Endothelial cell of umbilical vein (primary cell): ENCODE results near the gene DMXL1. TPM values are rescaled to one million over a fixed set of nuclear protein-coding genes. Genes with fewer than 3 reads are reported as not detected.

Experiments used
- BruUV-seq: library from RNA; stranded (reverse); fragments of 400-500 nt; replicated peaks from 2 replicates; lab custom pipeline; 2021; lab: Mats Ljungman, UMichigan
- CTCF ChIA-PET: fragments of 300-600, 350-600 bp; sonication (Branson Sonifier 250); formaldehyde crosslinking; loops from one replicate; lab custom pipeline; 2021; ENCODE audit warnings: antibody characterized with exemption, inconsistent platforms; lab: Charles Lee
- POLR2A ChIA-PET: fragments of 300-600, 350-600 bp; sonication (Branson Sonifier 250); formaldehyde crosslinking; loops from one replicate; lab custom pipeline; 2021; ENCODE audit warnings: antibody characterized with exemption, inconsistent platforms; lab: Charles Lee
- DNase-seq: peaks from one replicate; pipeline ENCODE4 v3.0.0-alpha.2; 2011; ENCODE audit warnings: low read depth, low spot score
- FAIRE-seq: peaks from 2 replicates; lab custom pipeline; 2011; peaks lifted over from hg19 to GRCh38; lab: Jason Lieb, UNC
- H2AFZ ChIP-seq: 2 replicates; pipeline ENCODE4 v1.6.0; 2012; ENCODE audit warnings: low read depth, low read length, control low read depth, inconsistent platforms
- H3K27ac ChIP-seq: 2 replicates; pipeline ENCODE4 v1.5.1; 2011; ENCODE audit warnings: low read depth, mild to moderate bottlenecking, control low read depth, low read length, moderate library complexity; ENCODE audit not compliant: insufficient read depth
- H3K27me3 ChIP-seq, 2 experiments: 2 replicates each; pipeline versions ENCODE4 v1.6.0 to v1.6.1; 2011; ENCODE audit warnings: low read length in 2 of 2, mixed read lengths in 1 of 2; ENCODE audit not compliant: control insufficient read depth in 2 of 2, insufficient read depth in 2 of 2
- H3K36me3 ChIP-seq, 2 experiments: 2 replicates in 1 of 2; 3 replicates in 1 of 2; pipeline ENCODE4 v1.5.1; 2011; ENCODE audit warnings: low read length in 2 of 2, mild to moderate bottlenecking in 1 of 2, moderate library complexity in 1 of 2; ENCODE audit not compliant: control insufficient read depth in 2 of 2, insufficient read depth in 2 of 2; ENCODE audit errors: extremely low read depth in 1 of 2
- H3K4me1 ChIP-seq: 3 replicates; pipeline ENCODE4 v1.5.1; 2011; ENCODE audit warnings: mild to moderate bottlenecking, low read length; ENCODE audit not compliant: control insufficient read depth, insufficient read depth; ENCODE audit errors: extremely low read depth
- H3K4me2 ChIP-seq: 2 replicates; pipeline ENCODE4 v1.6.1; 2011; ENCODE audit warnings: low read length, control low read depth, mixed read lengths; ENCODE audit not compliant: insufficient read depth
- H3K4me3 ChIP-seq, 3 experiments: fragments of 200-600 bp in 1 of 3; sonication (generic), shearing (Covaris generic) in 1 of 3; replicated peaks in 1 of 3; 2 replicates each; pipeline ENCODE4 v1.5.1; 2011 to 2016; ENCODE audit warnings: control low read depth in 3 of 3, low read length in 3 of 3, mild to moderate bottlenecking in 2 of 3, inconsistent platforms in 1 of 3, low read depth in 1 of 3, moderate library complexity in 1 of 3; ENCODE audit not compliant: insufficient read depth in 1 of 3
- H3K79me2 ChIP-seq: 2 replicates; pipeline ENCODE4 v1.6.0; 2012; ENCODE audit warnings: low read length, inconsistent platforms; ENCODE audit not compliant: control insufficient read depth, insufficient read depth
- H3K9ac ChIP-seq: replicated peaks from 2 replicates; pipeline ENCODE3; 2011; ENCODE audit warnings: low read length, control low read depth; ENCODE audit not compliant: insufficient read depth; ENCODE audit errors: extremely low read depth
- H3K9me1 ChIP-seq: replicated peaks from 3 replicates; pipeline ENCODE4 v1.6.0; 2011; ENCODE audit warnings: mild to moderate bottlenecking, low read length; ENCODE audit not compliant: control insufficient read depth, insufficient read depth; ENCODE audit errors: extremely low read depth
- H3K9me3 ChIP-seq: replicated peaks from 2 replicates; pipeline ENCODE4 v1.5.1; 2012; ENCODE audit warnings: low read length, inconsistent platforms; ENCODE audit not compliant: control insufficient read depth, insufficient read depth
- H4K20me1 ChIP-seq: replicated peaks from 2 replicates; pipeline ENCODE3; 2011; ENCODE audit warnings: mild to moderate bottlenecking, low read length; ENCODE audit not compliant: control insufficient read depth, insufficient read depth; ENCODE audit errors: extremely low read depth
- CTCF ChIP-seq, 2 donors: IDR thresholded peaks; 1 replicate in 1 of 2; 2 replicates in 1 of 2; pipeline ENCODE4 v1.5.1; 2011; ENCODE audit warnings: low read length in 2 of 2, mild to moderate bottlenecking in 2 of 2, moderate library complexity in 2 of 2, control low read depth in 1 of 2, inconsistent platforms in 1 of 2, low read depth in 1 of 2; ENCODE audit not compliant: insufficient read depth in 1 of 2; ENCODE audit errors: extremely low read depth in 1 of 2
- EZH2 ChIP-seq: IDR thresholded peaks from 2 replicates; pipeline ENCODE4 v1.6.1; 2012; ENCODE audit warnings: borderline replicate concordance, low read depth, mild to moderate bottlenecking, moderate library complexity, low read length, inconsistent platforms; ENCODE audit not compliant: severe bottlenecking
- FOS ChIP-seq: IDR thresholded peaks from 2 replicates; pipeline ENCODE4 v1.6.1; 2011; ENCODE audit warnings: mild to moderate bottlenecking, low read length, moderate library complexity, borderline replicate concordance; ENCODE audit not compliant: insufficient read depth
- GATA2 ChIP-seq: IDR thresholded peaks from 2 replicates; pipeline ENCODE4 v1.7.0; 2011; ENCODE audit warnings: low read depth, mild to moderate bottlenecking, moderate library complexity, mixed read lengths, low read length; ENCODE audit not compliant: insufficient read length, insufficient read depth
- JUN ChIP-seq: IDR thresholded peaks from 2 replicates; pipeline ENCODE4 v1.6.1; 2011; ENCODE audit warnings: borderline replicate concordance, low read depth; ENCODE audit not compliant: insufficient read length, insufficient read depth
- MAX ChIP-seq: IDR thresholded peaks from 2 replicates; pipeline ENCODE4 v1.6.1; 2011; ENCODE audit not compliant: insufficient read depth, insufficient read length
- MYC ChIP-seq: IDR thresholded peaks from one replicate; pipeline ENCODE4 v1.6.1; 2011; ENCODE audit warnings: mild to moderate bottlenecking, low read depth, low read length
- POLR2A ChIP-seq: IDR thresholded peaks from 2 replicates; pipeline ENCODE4 v1.6.1; 2012; ENCODE audit warnings: low read depth, mild to moderate bottlenecking, control low read depth, low read length
- POLR2AphosphoS5 ChIP-seq: IDR thresholded peaks from 2 replicates; pipeline ENCODE4 v1.6.1; 2012; ENCODE audit warnings: low read depth, mild to moderate bottlenecking, control low read depth, low read length, moderate library complexity; ENCODE audit not compliant: insufficient read depth
- dilution Hi-C: fragments of 300-500 bp; cut with MboI; formaldehyde crosslinking; loops from one replicate; pipeline ENCODE4 v1.15.0; 2019; ENCODE audit warnings: low sequenced_read_pairs; ENCODE audit not compliant: extremely low pct_ligation_motif_present
- intact Hi-C: fragments of 100-400 bp; cut with micrococcal nuclease; formaldehyde crosslinking; loops from one replicate; pipeline ENCODE4 v1.10.0; 2022
- polyA plus RNA-seq, 4 experiments: library from polyadenylated mRNA; depleted of rRNA in 3 of 4; stranded (reverse) in 3 of 4; unstranded in 1 of 4; fragments of >200 nt; gene quantifications; 2 replicates each; pipeline versions ENCODE4 v1.2.1 to v1.2.3, GENCODE V29; 2011 to 2012; ENCODE audit warnings: missing spikeins in 1 of 4
- total RNA-seq: library from RNA; stranded (reverse); gene quantifications from 2 replicates; pipeline ENCODE4 v1.2.3, GENCODE V29; 2021

The DMXL1 gene
- total and polyA plus RNA-seq, 2 donors (not counting 3 experiments of a cell fraction or from before 2014, with no cell fraction given), result 5.4 to 24.7 TPM

DNA sequence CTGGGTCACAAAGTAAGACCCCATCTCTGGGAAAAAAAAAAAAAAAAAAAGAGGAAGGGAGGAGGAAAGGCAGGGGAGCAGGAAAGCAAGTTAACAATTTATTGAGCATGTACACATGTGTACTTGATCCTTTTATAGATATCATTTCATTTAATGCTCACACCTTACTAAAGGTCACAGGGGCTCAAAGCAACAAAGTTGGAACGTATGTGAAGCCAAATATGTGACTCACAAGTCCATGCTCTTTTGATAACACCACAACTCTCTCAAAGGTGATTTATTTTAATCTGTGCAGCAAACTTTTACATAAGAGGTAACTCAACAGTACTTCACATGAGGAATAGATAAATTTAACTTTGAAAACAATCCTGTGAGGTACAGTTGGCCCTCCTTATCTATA is 48.1 kb upstream of the DMXL1 start:
- Histone ChIP-seq H3K9me3 (no peaks in the 10 kb centered on the region), H3K27me3 (no peaks in the 10 kb centered on the region), H3K4me3 (no peak overlapping the region), H3K27ac (no peak overlapping the region), H3K36me3 (no peaks in the 10 kb centered on the region), H3K9ac (no peak overlapping the region), H3K79me2 (no peaks in the 10 kb centered on the region), H3K4me2 (no peak overlapping the region), H3K4me1 (no peaks in the 10 kb centered on the region), H4K20me1 (no peaks in the 10 kb centered on the region), H2AFZ (no peak overlapping the region), H3K9me1 (no peaks in the 10 kb centered on the region)
- FAIRE-seq (no peak), DNase-seq (no peak)
- POLR2A ChIA-PET, result no interaction called here
- intact Hi-C loops (loop anchor here (1.0 kb wide), 2 partner anchors 234 to 390 kb away; no protein-coding TSS in a partner anchor), dilution Hi-C loops (no loop called here)
- CTCF ChIA-PET, result interaction anchor here (0.6 to 5.7 kb wide), 7 partner anchors 11 to 418 kb away, joined by 3 to 153 read pairs (median 3); no protein-coding TSS in a partner anchor
- no TSS peak for BruUV-seq
- no peak for TF ChIP-seq FOS
- no peak for TF ChIP-seq MYC
- TF ChIP-seq EZH2, result no peak
- no peak for TF ChIP-seq POLR2A
- TF ChIP-seq POLR2AphosphoS5, result no peak
- no peak for TF ChIP-seq GATA2
- TF ChIP-seq JUN, result no peak
- TF ChIP-seq MAX, result no peak
- no peak for TF ChIP-seq CTCF (IDR thresholded peaks at IDR 0.05; ENCODE audit: extremely low read depth in 1 of 2, insufficient read depth in 1 of 2, low read depth in 1 of 2, low read length in 2 of 2)
